Peyer's patch (tissue), 4 donors: Measurements from ENCODE around the gene RAB24. TPM values are rescaled to one million over a fixed set of nuclear protein-coding genes. Genes with fewer than 3 reads are reported as not detected.

Source experiments
- DNase-seq, 3 donors: peaks; one replicate each; pipeline ENCODE4 v3.0.0-alpha.2; 2017 to 2019
- H3K27ac ChIP-seq, 4 donors: fragments of 200-600 bp; sonication (generic); one replicate each; pipeline ENCODE4 v1.5.1; 2016 to 2019
- H3K27me3 ChIP-seq, 2 donors: fragments of 200-600 bp; sonication (generic); one replicate each; pipeline ENCODE4 v1.5.1; 2019
- H3K36me3 ChIP-seq, 3 donors: fragments of 200-600 bp; sonication (generic); one replicate each; pipeline ENCODE4 v1.5.1; 2016 to 2019
- H3K4me1 ChIP-seq, 4 donors: fragments of 200-600 bp; sonication (generic); one replicate each; pipeline ENCODE4 v1.5.1; 2016 to 2019
- H3K4me3 ChIP-seq, 4 donors: fragments of 200-600 bp; sonication (generic); 1 replicate in 3 of 4; 2 replicates in 1 of 4; pipeline ENCODE4 v1.5.1; 2016 to 2019; ENCODE audit warnings: mild to moderate bottlenecking in 1 of 4
- H3K9me3 ChIP-seq, 4 donors: fragments of 200-600 bp; sonication (generic); one replicate each; pipeline ENCODE4 v1.5.1; 2016 to 2019; ENCODE audit warnings: mild to moderate bottlenecking in 1 of 4
- CTCF ChIP-seq, 6 experiments: fragments of 450-650 bp in 4 of 6; fragments of 200-600 bp in 2 of 6; sonication (generic) in 1 of 6; IDR thresholded peaks; one replicate each; pipeline ENCODE4 v1.5.1; 2017 to 2019; ENCODE audit warnings: antibody characterized with exemption in 6 of 6, mild to moderate bottlenecking in 3 of 6, moderate library complexity in 1 of 6
- POLR2A ChIP-seq, 2 donors: fragments of 450-650 bp; IDR thresholded peaks; one replicate each; pipeline ENCODE4 v1.5.1; 2017; ENCODE audit warnings: antibody characterized with exemption in 2 of 2, mild to moderate bottlenecking in 2 of 2, moderate library complexity in 2 of 2
- total RNA-seq, 4 donors: library from RNA; depleted of rRNA; stranded (reverse); fragments of >200 nt; gene quantifications; one replicate each; pipeline ENCODE4 v1.1.0, GENCODE V29; 2016

Gene RAB24
- total RNA-seq, 4 donors from 2014 or later, result 37.0 to 58.6 (median 46.3) TPM

- DNase-seq, result no peak
Measured at GRCh38 chr5:177270653-177271052, 32.9 kb downstream of the RAB24 start.

GRCh38 chr5:177269976-177270375 lies 33.5 kb downstream of the RAB24 start:
- peaks cover 0 to 86% (median 0%) of the 10 kb centered on the region in 3 donors for H3K36me3 ChIP-seq
- H3K27ac ChIP-seq, result no peak overlapping the region
- no peak for DNase-seq
- H3K4me3 ChIP-seq, result no peak overlapping the region
- H3K9me3 ChIP-seq, result no peaks in the 10 kb centered on the region
- TF ChIP-seq POLR2A (IDR thresholded peaks at IDR 0.05) (no peak), CTCF (IDR thresholded peaks at IDR 0.05) (no peak)
- no peaks in the 10 kb centered on the region for H3K27me3 ChIP-seq
- H3K4me1 ChIP-seq, result no peaks in the 10 kb centered on the region

More at GRCh38 chr5:177270653-177271052, 32.9 kb downstream of the RAB24 start:
- Histone ChIP-seq H3K4me1 (no peaks in the 10 kb centered on the region), H3K27me3 (no peaks in the 10 kb centered on the region), H3K36me3 (peaks cover 0 to 85% (median 0%) of the 10 kb centered on the region in 3 donors), H3K9me3 (no peaks in the 10 kb centered on the region), H3K4me3 (no peak overlapping the region), H3K27ac (no peak overlapping the region)
- no peak for TF ChIP-seq POLR2A (IDR thresholded peaks at IDR 0.05)
- TF ChIP-seq CTCF (IDR thresholded peaks at IDR 0.05), result no peak

- Histone ChIP-seq H3K27ac (no peak overlapping the region), H3K4me1 (no peaks in the 10 kb centered on the region), H3K9me3 (no peaks in the 10 kb centered on the region), H3K27me3 (no peaks in the 10 kb centered on the region), H3K4me3 (no peak overlapping the region), H3K36me3 (peaks cover 0 to 82% (median 0%) of the 10 kb centered on the region in 3 donors)
- no peak for TF ChIP-seq POLR2A (IDR thresholded peaks at IDR 0.05)
- TF ChIP-seq CTCF (IDR thresholded peaks at IDR 0.05), result no peak
- no peak for DNase-seq
Measured at GRCh38 chr5:177269232-177269895, 34.2 kb downstream of the RAB24 start.

GRCh38 chr5:177265395-177265794 lies 38.1 kb downstream of the RAB24 start:
- Histone ChIP-seq H3K27me3 (no peaks in the 10 kb centered on the region), H3K36me3 (peaks cover 0 to 78% (median 0%) of the 10 kb centered on the region in 3 donors), H3K9me3 (no peaks in the 10 kb centered on the region), H3K4me3 (no peak overlapping the region), H3K4me1 (no peaks in the 10 kb centered on the region), H3K27ac (no peak overlapping the region)
- DNase-seq, result no peak
- TF ChIP-seq POLR2A (IDR thresholded peaks at IDR 0.05) (no peak), CTCF (IDR thresholded peaks at IDR 0.05) (no peak)

- no peaks in the 10 kb centered on the region for H3K27me3 ChIP-seq
- H3K9me3 ChIP-seq, result no peaks in the 10 kb centered on the region
- DNase-seq, result no peak
- TF ChIP-seq CTCF (IDR thresholded peaks at IDR 0.05) (no peak), POLR2A (IDR thresholded peaks at IDR 0.05) (no peak)
- peaks cover 0 to 77% (median 0%) of the 10 kb centered on the region in 3 donors for H3K36me3 ChIP-seq
- no peaks in the 10 kb centered on the region for H3K4me1 ChIP-seq
- no peak overlapping the region for H3K27ac ChIP-seq
- no peak overlapping the region for H3K4me3 ChIP-seq
Measured at GRCh38 chr5:177264178-177264577, 39.3 kb downstream of the RAB24 start.
